H9 (cell line): Measurements from ENCODE around the gene PRR16. TPM values are rescaled to one million over a fixed set of nuclear protein-coding genes. Genes with fewer than 3 reads are reported as not detected.

ENCODE experiments used
- DNase-seq: peaks from one replicate; pipeline ENCODE4 v3.0.0-alpha.2; 2017
- H2AFZ ChIP-seq: one replicate; pipeline ENCODE4 v1.6.1; 2013; ENCODE audit warnings: mild to moderate bottlenecking, low read length, control low read depth, moderate library complexity
- H2AK5ac ChIP-seq: 2 replicates; pipeline ENCODE4 v1.6.1; 2013; ENCODE audit warnings: low read length, control low read depth, mixed read lengths; ENCODE audit not compliant: insufficient read length
- H2BK120ac ChIP-seq: one replicate; pipeline ENCODE4 v1.6.1; 2013; ENCODE audit warnings: low read depth, mild to moderate bottlenecking, low read length, control low read depth, inconsistent platforms; ENCODE audit not compliant: poor library complexity, severe bottlenecking
- H2BK12ac ChIP-seq: 2 replicates; pipeline ENCODE4 v1.6.1; 2013; ENCODE audit warnings: low read length, control low read depth, mixed read lengths, low read depth; ENCODE audit not compliant: insufficient read length
- H2BK15ac ChIP-seq: 2 replicates; pipeline ENCODE4 v1.6.1; 2013; ENCODE audit warnings: low read depth, low read length, control low read depth
- H2BK20ac ChIP-seq: one replicate; pipeline ENCODE4 v1.6.1; 2013; ENCODE audit warnings: low read depth, mild to moderate bottlenecking, low read length, control low read depth, inconsistent platforms; ENCODE audit not compliant: poor library complexity, severe bottlenecking
- H2BK5ac ChIP-seq: 2 replicates; pipeline ENCODE4 v1.6.1; 2013; ENCODE audit warnings: low read length, control low read depth, mixed read lengths; ENCODE audit not compliant: insufficient read length
- H3K14ac ChIP-seq: 2 replicates; pipeline ENCODE4 v1.6.1; 2013; ENCODE audit warnings: low read length, control low read depth; ENCODE audit not compliant: insufficient read depth
- H3K18ac ChIP-seq: 2 replicates; pipeline ENCODE4 v1.6.1; 2013; ENCODE audit warnings: low read depth, mild to moderate bottlenecking, mixed read lengths, low read length, control low read depth; ENCODE audit not compliant: insufficient read length
- H3K23ac ChIP-seq: 2 replicates; pipeline ENCODE4 v1.6.1; 2013; ENCODE audit warnings: low read length, control low read depth, mixed read lengths, low read depth; ENCODE audit not compliant: insufficient read length
- H3K23me2 ChIP-seq: 2 replicates; pipeline ENCODE4 v1.6.1; 2013; ENCODE audit warnings: low read depth, mild to moderate bottlenecking, mixed read lengths, low read length, control low read depth; ENCODE audit not compliant: insufficient read length, poor library complexity, severe bottlenecking
- H3K27ac ChIP-seq: 2 replicates; pipeline ENCODE4 v1.5.1; 2013; ENCODE audit warnings: low read length, control low read depth, mixed read lengths, low read depth; ENCODE audit not compliant: insufficient read length
- H3K27me3 ChIP-seq: 2 replicates; pipeline ENCODE4 v1.6.1; 2013; ENCODE audit warnings: low read length, control low read depth, inconsistent platforms; ENCODE audit not compliant: insufficient read depth
- H3K4ac ChIP-seq: 2 replicates; pipeline ENCODE4 v1.6.1; 2013; ENCODE audit warnings: low read depth, mild to moderate bottlenecking, control low read depth, inconsistent platforms, low read length, moderate library complexity
- H3K4me1 ChIP-seq: 2 replicates; pipeline ENCODE4 v1.6.1; 2013; ENCODE audit warnings: low read length, control low read depth, inconsistent platforms; ENCODE audit not compliant: insufficient read depth
- H3K4me2 ChIP-seq: 2 replicates; pipeline ENCODE4 v1.6.1; 2013; ENCODE audit warnings: low read length, control low read depth, mixed read lengths; ENCODE audit not compliant: insufficient read length, insufficient read depth
- H3K56ac ChIP-seq: 2 replicates; pipeline ENCODE4 v1.6.1; 2013; ENCODE audit warnings: low read depth, mild to moderate bottlenecking, mixed read lengths, low read length, control low read depth; ENCODE audit not compliant: insufficient read length
- H3K79me1 ChIP-seq: 2 replicates; pipeline ENCODE4 v1.6.1; 2013; ENCODE audit warnings: low read depth, mild to moderate bottlenecking, moderate library complexity, low read length, control low read depth, inconsistent platforms; ENCODE audit not compliant: insufficient read depth, poor library complexity, severe bottlenecking
- H3K79me2 ChIP-seq: 2 replicates; pipeline ENCODE4 v1.6.1; 2013; ENCODE audit warnings: low read length, control low read depth, inconsistent platforms; ENCODE audit not compliant: insufficient read depth
- H3K9ac ChIP-seq: 2 replicates; pipeline ENCODE4 v1.6.1; 2013; ENCODE audit warnings: low read length, control low read depth, mixed read lengths; ENCODE audit not compliant: insufficient read length; ENCODE audit errors: extremely low read depth
- H3K9me3 ChIP-seq: one replicate; pipeline ENCODE4 v1.6.1; 2013; ENCODE audit warnings: low read depth, low read length, inconsistent platforms; ENCODE audit not compliant: control insufficient read depth
- H3T11ph ChIP-seq: one replicate; pipeline ENCODE4 v1.6.1; 2013; ENCODE audit warnings: mild to moderate bottlenecking, low read length, control low read depth, inconsistent platforms
- H4K20me1 ChIP-seq: one replicate; pipeline ENCODE4 v1.6.1; 2013; ENCODE audit not compliant: control insufficient read depth, insufficient read length, insufficient read depth
- H4K5ac ChIP-seq: 2 replicates; pipeline ENCODE4 v1.6.1; 2013; ENCODE audit warnings: low read depth, mild to moderate bottlenecking, mixed read lengths, low read length, control low read depth; ENCODE audit not compliant: insufficient read length
- H4K8ac ChIP-seq: replicated peaks from 2 replicates; pipeline ENCODE4 v1.6.1; 2013; ENCODE audit warnings: low read length, control low read depth, mixed read lengths, low read depth; ENCODE audit not compliant: insufficient read length
- H4K91ac ChIP-seq: 2 replicates; pipeline ENCODE4 v1.6.1; 2013; ENCODE audit warnings: low read depth, mild to moderate bottlenecking, moderate library complexity, mixed read lengths, low read length, control low read depth; ENCODE audit not compliant: insufficient read length
- H3K27ac Mint-ChIP-seq, 3 experiments: 2 replicates in 2 of 3; 3 replicates in 1 of 3; pipeline ENCODE4 v1.8.0; 2020 to 2021; ENCODE audit warnings: mixed read lengths in 3 of 3, mild to moderate bottlenecking in 1 of 3, moderate library complexity in 1 of 3
- H3K27me3 Mint-ChIP-seq: 2 replicates; pipeline ENCODE4 v1.8.0; 2021; ENCODE audit warnings: low read depth, mild to moderate bottlenecking, moderate library complexity, mixed read lengths
- H3K36me3 Mint-ChIP-seq, 3 experiments: 2 replicates in 2 of 3; 3 replicates in 1 of 3; pipeline ENCODE4 v1.8.0; 2020 to 2021; ENCODE audit warnings: low read depth in 3 of 3, mixed read lengths in 3 of 3; ENCODE audit not compliant: insufficient read depth in 1 of 3
- H3K4me1 Mint-ChIP-seq, 2 experiments: 2 replicates each; pipeline ENCODE4 v1.8.0; 2020; ENCODE audit warnings: mixed read lengths in 2 of 2
- H3K4me3 Mint-ChIP-seq, 2 experiments: 2 replicates in 1 of 2; 3 replicates in 1 of 2; pipeline ENCODE4 v1.8.0; 2020 to 2021; ENCODE audit warnings: mild to moderate bottlenecking in 2 of 2, mixed read lengths in 2 of 2, moderate library complexity in 1 of 2
- H3K9me3 Mint-ChIP-seq, 2 experiments: 2 replicates in 1 of 2; 3 replicates in 1 of 2; pipeline ENCODE4 v1.8.0; 2020; ENCODE audit warnings: mild to moderate bottlenecking in 2 of 2, mixed read lengths in 2 of 2, moderate library complexity in 1 of 2
- CTCF ChIP-seq: fragments of 200-600 bp; sonication (generic); conservative IDR thresholded peaks from 3 replicates; pipeline ENCODE4 v1.8.0; 2021; ENCODE audit warnings: antibody characterized with exemption, mild to moderate bottlenecking
- WGBS: extraction: QIAGEN DNeasy Blood & Tissue Kit; methylation state at CpG from one replicate; pipeline ENCODE4 v1.1.7; 2013; ENCODE audit warnings: missing lambda C conversion rate, low lambda C conversion rate, mixed read lengths; ENCODE audit not compliant: insufficient read length; ENCODE audit errors: extremely low coverage; 5-methylcytosine and 5-hydroxymethylcytosine counted together
- total RNA-seq: library from RNA; stranded (reverse); gene quantifications from 2 replicates; pipeline ENCODE4 v1.2.1, GENCODE V29; 2021

PRR16 gene
- total RNA-seq, 1 experiment from 2014 or later, result 0.13 TPM

GRCh38 chr5:120614531-120615180, 150.6 kb downstream of the PRR16 start:
- Histone ChIP-seq H2BK15ac (no peak overlapping the region), H3K23me2 (no peaks in the 10 kb centered on the region), H4K5ac (no peak overlapping the region), H3K9me3 (no peaks in the 10 kb centered on the region), H2BK120ac (no peak overlapping the region), H4K91ac (no peak overlapping the region), H2BK12ac (no peak overlapping the region), H4K8ac (no peak overlapping the region), H2AK5ac (no peak overlapping the region), H3K14ac (no peak overlapping the region), H3K79me2 (no peaks in the 10 kb centered on the region), H4K20me1 (no peaks in the 10 kb centered on the region), H3K27me3 (no peaks in the 10 kb centered on the region), H3K27ac (no peak overlapping the region), H3T11ph (no peak overlapping the region), H3K56ac (no peak overlapping the region), H2BK20ac (no peak overlapping the region), H3K18ac (no peak overlapping the region), H3K79me1 (no peaks in the 10 kb centered on the region), H2BK5ac (no peak overlapping the region), H3K4me1 (no peaks in the 10 kb centered on the region; the same call in 1 of the 2 replicates), H3K9ac (no peak overlapping the region), H2AFZ (no peak overlapping the region), H3K23ac (no peak overlapping the region), H3K4ac (no peak overlapping the region), H3K4me2 (no peak overlapping the region)
- TF ChIP-seq CTCF, result no peak
- H3K4me1 Mint-ChIP-seq, result peaks cover 9 to 11% of the 10 kb centered on the region in 2 experiments
- no peaks in the 10 kb centered on the region; a peak in 2 of 5 replicates for H3K9me3 Mint-ChIP-seq
- no peak overlapping the region for H3K4me3 Mint-ChIP-seq
- WGBS, result no CpG with 5 or more reads among the region's 2 CpGs
- H3K27ac Mint-ChIP-seq, result no peak overlapping the region
- H3K27me3 Mint-ChIP-seq, result peaks cover under 1% of the 10 kb centered on the region
- no peaks in the 10 kb centered on the region for H3K36me3 Mint-ChIP-seq
- no peak for DNase-seq
